ENCODE measurements around the gene KNSTRN. TPM values are rescaled to one million over a fixed set of nuclear protein-coding genes. Genes with fewer than 3 reads are reported as not detected.

KNSTRN gene
- total RNA-seq, 2 experiments from 2014 or later: 2.8 to 3.0 TPM

- H3K36me3 ChIP-seq (ENCODE audit: insufficient read depth, low read length): no peaks in the 10 kb centered on the region
- DNase-seq (peak in 4 of 14 experiments; percentile 14 to 49 (median 39)), ATAC-seq (ENCODE audit: poor library complexity) (no peak)
- no peaks in the 10 kb centered on the region for H3K9me3 Mint-ChIP-seq
- no peaks in the 10 kb centered on the region for H3K9me3 ChIP-seq (ENCODE audit: control insufficient read depth in 1 of 2, insufficient read depth in 1 of 2, low read length in 2 of 2)
- no peak overlapping the region for H3K27ac ChIP-seq (ENCODE audit: low read depth in 1 of 2, low read length in 2 of 2)
- intact Hi-C loops (cut with DNase I, micrococcal nuclease): loop anchor here (5.0 to 10.0 kb wide), 2 partner anchors 119 to 552 kb away; partner anchors contain the start of gene FSIP1 (in 1 of the 2)
- no peak overlapping the region for H3K4me3 ChIP-seq (ENCODE audit: low read length)
- ChIA-PET POLR2A (interaction anchor here (0.5 to 4.2 kb wide), 4 partner anchors 8 to 29 kb away, joined by 4 to 34 read pairs (median 13); partner anchors contain the start of genes INAFM2 and PLCB2), CTCF (interaction anchor here (1.1 to 3.7 kb wide), 8 partner anchors 10 to 63 kb away, joined by 3 to 48 read pairs (median 24); partner anchors contain the start of genes INAFM2 and PLCB2)
- no peak overlapping the region for H3K27ac Mint-ChIP-seq
- no peak for TF ChIP-seq CTCF (IDR thresholded peaks at IDR 0.05)
- H3K27me3 ChIP-seq (ENCODE audit: control insufficient read depth in 1 of 2, insufficient read depth in 2 of 2, low read length in 2 of 2): no peaks in the 10 kb centered on the region
- peaks cover 21% of the 10 kb centered on the region for H3K4me1 Mint-ChIP-seq (ENCODE audit: low read depth)
- no peak overlapping the region for H3K4me3 Mint-ChIP-seq
- H3K4me1 ChIP-seq (ENCODE audit: insufficient read depth, low read length): peaks cover 31% of the 10 kb centered on the region
- no peaks in the 10 kb centered on the region for H3K27me3 Mint-ChIP-seq
- no peaks in the 10 kb centered on the region for H3K36me3 Mint-ChIP-seq (ENCODE audit: low read depth)
Observed at GRCh38 chr15:40336744-40337122, 45.8 kb upstream of the KNSTRN start.

GRCh38 chr15:40337597-40337996 lies 44.9 kb upstream of the KNSTRN start:
- peaks cover 21% of the 10 kb centered on the region for H3K4me1 Mint-ChIP-seq (ENCODE audit: low read depth)
- ChIA-PET POLR2A (interaction anchor here (1.4 to 4.2 kb wide), 5 partner anchors 12 to 58 kb away, joined by 6 to 34 read pairs (median 8); partner anchors contain the start of genes INAFM2 and PLCB2), CTCF (interaction anchor here (0.7 to 3.7 kb wide), 21 partner anchors 11 to 651 kb away, joined by 3 to 48 read pairs (median 6); partner anchors contain the start of genes ANKRD63, DISP2, INAFM2 and IVD)
- intact Hi-C loops (cut with DNase I, micrococcal nuclease): loop anchor here (5.0 to 10.0 kb wide), 2 partner anchors 120 to 553 kb away; partner anchors contain the start of gene FSIP1 (in 1 of the 2)
- TF ChIP-seq CTCF (IDR thresholded peaks at IDR 0.05): no peak
- no peaks in the 10 kb centered on the region for H3K36me3 Mint-ChIP-seq (ENCODE audit: low read depth)
- Histone ChIP-seq H3K36me3 (ENCODE audit: insufficient read depth, low read length) (no peaks in the 10 kb centered on the region), H3K9me3 (ENCODE audit: control insufficient read depth in 1 of 2, insufficient read depth in 1 of 2, low read length in 2 of 2) (no peaks in the 10 kb centered on the region), H3K27ac (ENCODE audit: low read depth in 1 of 2, low read length in 2 of 2) (no peak overlapping the region), H3K4me1 (ENCODE audit: insufficient read depth, low read length) (peaks cover 31% of the 10 kb centered on the region), H3K27me3 (ENCODE audit: control insufficient read depth in 1 of 2, insufficient read depth in 2 of 2, low read length in 2 of 2) (no peaks in the 10 kb centered on the region), H3K4me3 (ENCODE audit: low read length) (no peak overlapping the region)
- H3K27me3 Mint-ChIP-seq: no peaks in the 10 kb centered on the region
- no peaks in the 10 kb centered on the region for H3K9me3 Mint-ChIP-seq
- DNase-seq (peak in 1 of 14 experiments; percentile 34), ATAC-seq (ENCODE audit: poor library complexity) (no peak)
- no peak overlapping the region for H3K4me3 Mint-ChIP-seq
- no peak overlapping the region for H3K27ac Mint-ChIP-seq

GRCh38 chr15:40338041-40338657 lies 44.4 kb upstream of the KNSTRN start:
- ATAC-seq (ENCODE audit: poor library complexity) (peak; percentile 81), DNase-seq (peak; percentile 64 to 89 (median 73))
- ChIA-PET POLR2A (interaction anchor here (1.4 to 4.2 kb wide), 5 partner anchors 13 to 59 kb away, joined by 6 to 34 read pairs (median 8); partner anchors contain the start of genes INAFM2 and PLCB2), CTCF (interaction anchor here (0.7 to 3.7 kb wide), 22 partner anchors 11 to 651 kb away, joined by 3 to 48 read pairs (median 6); partner anchors contain the start of genes ANKRD63, DISP2, INAFM2 and IVD)
- Mint-ChIP-seq H3K36me3 (ENCODE audit: low read depth) (no peaks in the 10 kb centered on the region), H3K9me3 (no peaks in the 10 kb centered on the region), H3K27ac (no peak overlapping the region), H3K4me1 (ENCODE audit: low read depth) (peaks cover 21% of the 10 kb centered on the region), H3K4me3 (no peak overlapping the region), H3K27me3 (no peaks in the 10 kb centered on the region)
- Histone ChIP-seq H3K4me1 (ENCODE audit: insufficient read depth, low read length) (peaks cover 31% of the 10 kb centered on the region), H3K27ac (ENCODE audit: low read depth in 1 of 2, low read length in 2 of 2) (no peak overlapping the region), H3K27me3 (ENCODE audit: control insufficient read depth in 1 of 2, insufficient read depth in 2 of 2, low read length in 2 of 2) (no peaks in the 10 kb centered on the region), H3K9me3 (ENCODE audit: control insufficient read depth in 1 of 2, insufficient read depth in 1 of 2, low read length in 2 of 2) (no peaks in the 10 kb centered on the region), H3K4me3 (ENCODE audit: low read length) (no peak overlapping the region), H3K36me3 (ENCODE audit: insufficient read depth, low read length) (no peaks in the 10 kb centered on the region)
- peak; percentile 90 for TF ChIP-seq CTCF (IDR thresholded peaks at IDR 0.05)
- intact Hi-C loops (cut with DNase I, micrococcal nuclease): loop anchor here (1.0 to 10.0 kb wide), 6 partner anchors 17 to 553 kb away; partner anchors contain the start of genes FSIP1 (in 1 of the 2) and PLCB2 (in 1 of the 2)
